Esophagus squamous epithelium (tissue), 5 donors: ENCODE measurements around the gene MICAL2. TPM values are rescaled to one million over a fixed set of nuclear protein-coding genes. Genes with fewer than 3 reads are reported as not detected.
A peak's percentile ranks its signal among the peaks of the same experiment; 100 is the strongest.

Experiments used
- DNase-seq: peaks from one replicate; lab custom pipeline; 2025; lab: John Stamatoyannopoulos, UW
- H3K27ac ChIP-seq, 4 donors: fragments of 200-600 bp; sonication (generic); one replicate each; pipeline ENCODE4 v1.5.1; 2016 to 2019; ENCODE audit warnings: mild to moderate bottlenecking in 1 of 4
- H3K27me3 ChIP-seq, 4 donors: fragments of 200-600 bp; sonication (generic); 1 replicate in 3 of 4; 2 replicates in 1 of 4; pipeline versions ENCODE4 v1.5.1 to v1.6.0; 2017 to 2021; ENCODE audit warnings: antibody characterized with exemption in 1 of 4
- H3K36me3 ChIP-seq, 3 donors: fragments of 200-600 bp; sonication (generic); one replicate each; pipeline ENCODE4 v1.5.1; 2016 to 2019
- H3K4me1 ChIP-seq, 3 donors: fragments of 200-600 bp; sonication (generic); one replicate each; pipeline ENCODE4 v1.5.1; 2017 to 2019
- H3K4me3 ChIP-seq, 4 donors: fragments of 200-600 bp; sonication (generic); 1 replicate in 3 of 4; 2 replicates in 1 of 4; pipeline ENCODE4 v1.5.1; 2016 to 2019; ENCODE audit warnings: mild to moderate bottlenecking in 2 of 4, moderate library complexity in 1 of 4
- H3K9me3 ChIP-seq, 3 donors: fragments of 200-600 bp; sonication (generic); one replicate each; pipeline ENCODE4 v1.5.1; 2016 to 2019
- CTCF ChIP-seq, 6 experiments: fragments of 450-650 bp in 4 of 6; fragments of 200-600 bp in 2 of 6; sonication (generic) in 2 of 6; IDR thresholded peaks; one replicate each; pipeline ENCODE4 v1.5.1; 2016 to 2019; ENCODE audit warnings: antibody characterized with exemption in 6 of 6, mild to moderate bottlenecking in 4 of 6, moderate library complexity in 4 of 6
- POLR2A ChIP-seq, 4 donors: fragments of 450-650 bp; IDR thresholded peaks; one replicate each; pipeline ENCODE4 v1.6.1; 2017; ENCODE audit warnings: antibody characterized with exemption in 4 of 4, mild to moderate bottlenecking in 4 of 4, moderate library complexity in 3 of 4
- WGBS, 2 donors: methylation state at CpG; one replicate each; pipeline ENCODE4 v1.1.5; 2018; 5-methylcytosine and 5-hydroxymethylcytosine counted together
- intact Hi-C: fragments of 100-400 bp; cut with DNase I; formaldehyde crosslinking; loops from one replicate; pipeline ENCODE4 v1.15.0; 2022
- total RNA-seq, 4 donors: library from RNA; depleted of rRNA; stranded (reverse); fragments of >200 nt; gene quantifications; one replicate each; pipeline ENCODE4 v1.1.0, GENCODE V29; 2016
- donor health status: DM: yes; HTN: yes; CAD: no.

Gene MICAL2
- total RNA-seq, 4 donors from 2014 or later = 10.1 to 49.0 (median 19.8) TPM

GRCh38 chr11:12246989-12247388, 136.6 kb downstream of the MICAL2 start:
- intact Hi-C loops = no loop called here
- Histone ChIP-seq H3K36me3 (peaks cover 0 to 12% (median 0%) of the 10 kb centered on the region in 3 donors), H3K27ac (peak overlapping the region in 2 of 4 donors; percentile 31 to 54), H3K4me3 (no peak overlapping the region), H3K9me3 (no peaks in the 10 kb centered on the region), H3K4me1 (peaks cover 0 to 52% (median 28%) of the 10 kb centered on the region in 3 donors), H3K27me3 (no peaks in the 10 kb centered on the region)
- no peak for DNase-seq
- TF ChIP-seq CTCF (IDR thresholded peaks at IDR 0.05) (no peak), POLR2A (IDR thresholded peaks at IDR 0.05) (no peak)
- WGBS, 2 donors = 83 to 85% methylated on average over 4 of the region's 4 CpGs

GRCh38 chr11:12247543-12248254, 137.3 kb downstream of the MICAL2 start:
- WGBS, 2 donors = 59 to 75% methylated on average over 1 to 3 of the region's 3 CpGs
- H3K9me3 ChIP-seq = no peaks in the 10 kb centered on the region
- H3K4me1 ChIP-seq = peaks cover 0 to 45% (median 28%) of the 10 kb centered on the region in 3 donors
- no peak for DNase-seq
- no peak for TF ChIP-seq CTCF (IDR thresholded peaks at IDR 0.05)
- no peak for TF ChIP-seq POLR2A (IDR thresholded peaks at IDR 0.05)
- peak overlapping the region in 1 of 4 donors; percentile 27 for H3K4me3 ChIP-seq
- H3K27ac ChIP-seq = peak overlapping the region in 3 of 4 donors; percentile 54 to 68 (median 55)
- H3K27me3 ChIP-seq = no peaks in the 10 kb centered on the region
- intact Hi-C loops = no loop called here
- H3K36me3 ChIP-seq = peaks cover 0 to 6% (median 0%) of the 10 kb centered on the region in 3 donors

GRCh38 chr11:12248330-12248729, 137.9 kb downstream of the MICAL2 start:
- no peak for DNase-seq
- H3K36me3 ChIP-seq = peaks cover 0 to 8% (median 0%) of the 10 kb centered on the region in 3 donors
- intact Hi-C loops = no loop called here

GRCh38 chr11:12249590-12250260, 139.3 kb downstream of the MICAL2 start:
- Histone ChIP-seq H3K9me3 (no peaks in the 10 kb centered on the region), H3K36me3 (peaks cover 0 to 9% (median 0%) of the 10 kb centered on the region in 3 donors)

More at GRCh38 chr11:12248330-12248729, 137.9 kb downstream of the MICAL2 start:
- TF ChIP-seq CTCF (IDR thresholded peaks at IDR 0.05) = no peak
- TF ChIP-seq POLR2A (IDR thresholded peaks at IDR 0.05) = no peak
- Histone ChIP-seq H3K4me1 (peaks cover 0 to 42% (median 28%) of the 10 kb centered on the region in 3 donors), H3K4me3 (peak overlapping the region in 1 of 4 donors; percentile 27), H3K9me3 (no peaks in the 10 kb centered on the region), H3K27ac (peak overlapping the region in 3 of 4 donors; percentile 54 to 68 (median 55)), H3K27me3 (no peaks in the 10 kb centered on the region)
- 34 to 53% methylated on average over 3 to 4 of the region's 5 CpGs for WGBS, 2 donors

More at GRCh38 chr11:12249590-12250260, 139.3 kb downstream of the MICAL2 start:
- no peak overlapping the region for H3K27ac ChIP-seq
- no peaks in the 10 kb centered on the region for H3K27me3 ChIP-seq
- peaks cover 0 to 35% (median 28%) of the 10 kb centered on the region in 3 donors for H3K4me1 ChIP-seq
- DNase-seq = no peak
- no peak for TF ChIP-seq POLR2A (IDR thresholded peaks at IDR 0.05)
- TF ChIP-seq CTCF (IDR thresholded peaks at IDR 0.05) = no peak
- 66 to 87% methylated on average over 10 to 18 of the region's 20 CpGs for WGBS, 2 donors
- no peak overlapping the region for H3K4me3 ChIP-seq
- intact Hi-C loops = no loop called here
